Stimulated activated effector memory CD8-positive, alpha-beta T cell treated with anti-CD3 and anti-CD28 coated beads, Interleukin-12 subunit alpha, Interleukin-12 subunit beta, amount 100 ng/mL, for 72 hours (primary cell): ENCODE results near the gene FGF19.
"Not testable (repeated sequence)": the region's sequence is repeated elsewhere in the genome, so short reads cannot be mapped to it uniquely, and the experiment has no call there.

Experiments
- ATAC-seq: fragments of 150-1000 bp; cut with Tn5 transposase; 2 replicates; pipeline ENCODE4 v1.10.0; 2021
- DNase-seq, 2 donors: peaks; one replicate each; pipeline ENCODE4 v3.0.0; 2021 to 2022; ENCODE audit warnings: low spot score in 2 of 2
- H3K27ac Mint-ChIP-seq: one replicate; pipeline ENCODE4 v1.8.0; 2022; ENCODE audit warnings: mild to moderate bottlenecking, mixed read lengths
- H3K36me3 Mint-ChIP-seq: one replicate; pipeline ENCODE4 v1.8.0; 2022; ENCODE audit warnings: mild to moderate bottlenecking, mixed read lengths
- H3K4me1 Mint-ChIP-seq: one replicate; pipeline ENCODE4 v1.8.0; 2022; ENCODE audit warnings: mixed read lengths
- H3K4me3 Mint-ChIP-seq: one replicate; pipeline ENCODE4 v1.8.0; 2022; ENCODE audit warnings: mild to moderate bottlenecking, mixed read lengths
- H3K9me3 Mint-ChIP-seq: one replicate; pipeline ENCODE4 v1.8.0; 2022; ENCODE audit warnings: mixed read lengths

Gene FGF19

DNA sequence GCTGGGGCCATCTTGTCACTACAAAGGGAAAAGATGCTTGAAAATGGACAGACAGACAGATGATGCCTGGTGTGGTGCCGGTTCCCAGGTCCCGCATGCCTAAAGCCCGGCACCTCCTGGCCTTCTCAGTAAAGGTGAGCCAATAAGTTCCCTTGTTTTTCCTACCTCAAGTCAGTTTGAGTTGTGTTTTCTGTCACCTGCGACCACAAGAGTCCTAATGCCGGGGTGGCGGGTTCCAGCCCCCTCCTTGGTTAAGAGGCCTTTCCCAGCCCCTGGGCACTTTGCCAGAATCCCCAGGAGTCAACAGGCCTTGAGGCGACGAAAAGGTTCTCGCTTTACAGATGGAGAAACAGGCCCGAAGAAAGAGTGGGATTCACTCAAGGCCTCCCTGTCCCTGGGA is 9.0 kb downstream of the FGF19 start:
- no peak for ATAC-seq
- Mint-ChIP-seq H3K27ac (no peak overlapping the region), H3K4me1 (no peaks in the 10 kb centered on the region), H3K4me3 (no peak overlapping the region), H3K9me3 (no peaks in the 10 kb centered on the region), H3K36me3 (no peaks in the 10 kb centered on the region)
- DNase-seq = no peak

DNA sequence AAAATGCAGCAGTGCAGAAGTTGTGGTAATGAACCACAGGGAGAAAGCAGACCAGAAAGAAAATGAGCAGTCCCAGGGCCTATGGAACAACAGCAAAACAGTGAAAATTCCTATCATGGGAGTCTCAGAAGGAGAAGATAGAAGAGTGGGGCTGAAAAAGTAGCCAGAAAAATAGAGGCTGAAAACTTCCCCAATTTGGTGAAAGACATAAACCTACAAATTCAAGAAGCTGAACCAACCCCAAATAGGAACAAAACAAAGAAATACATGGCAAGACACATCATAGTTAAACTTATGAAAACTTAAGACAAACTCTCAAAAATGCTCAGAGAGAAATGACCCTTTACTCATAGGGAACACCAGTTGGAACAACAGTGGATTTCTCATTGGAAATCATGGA is 11.4 kb downstream of the FGF19 start:
- DNase-seq = no peak
- no peaks in the 10 kb centered on the region for H3K9me3 Mint-ChIP-seq
- H3K4me3 Mint-ChIP-seq = no peak overlapping the region
- ATAC-seq = no peak
- H3K4me1 Mint-ChIP-seq = peaks cover 5% of the 10 kb centered on the region
- no peaks in the 10 kb centered on the region for H3K36me3 Mint-ChIP-seq
- H3K27ac Mint-ChIP-seq = no peak overlapping the region

DNA sequence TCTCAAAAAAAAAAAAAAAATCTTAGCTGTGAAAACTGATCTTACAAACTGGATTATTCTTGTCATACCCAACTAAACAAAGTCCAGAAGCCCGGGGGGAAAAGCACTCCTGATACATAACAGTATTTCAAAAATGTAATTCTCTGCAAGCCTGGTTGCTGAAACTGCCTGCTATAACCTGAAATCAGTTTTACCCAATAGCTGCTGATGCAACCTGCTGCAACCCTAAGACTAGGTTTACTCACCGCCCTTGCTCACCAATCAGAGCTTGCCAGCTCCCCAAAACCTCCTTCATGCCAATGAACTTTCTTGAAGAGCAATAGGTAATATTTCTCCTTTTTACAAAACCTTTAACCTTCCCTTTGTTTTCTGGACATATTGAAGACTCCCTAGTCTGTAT is 12.4 kb downstream of the FGF19 start:
- H3K4me3 Mint-ChIP-seq = no peak overlapping the region
- H3K4me1 Mint-ChIP-seq = peaks cover 5% of the 10 kb centered on the region
- DNase-seq (no peak), ATAC-seq (no peak)
- no peaks in the 10 kb centered on the region for H3K36me3 Mint-ChIP-seq
- H3K27ac Mint-ChIP-seq = no peak overlapping the region
- no peaks in the 10 kb centered on the region for H3K9me3 Mint-ChIP-seq

DNA sequence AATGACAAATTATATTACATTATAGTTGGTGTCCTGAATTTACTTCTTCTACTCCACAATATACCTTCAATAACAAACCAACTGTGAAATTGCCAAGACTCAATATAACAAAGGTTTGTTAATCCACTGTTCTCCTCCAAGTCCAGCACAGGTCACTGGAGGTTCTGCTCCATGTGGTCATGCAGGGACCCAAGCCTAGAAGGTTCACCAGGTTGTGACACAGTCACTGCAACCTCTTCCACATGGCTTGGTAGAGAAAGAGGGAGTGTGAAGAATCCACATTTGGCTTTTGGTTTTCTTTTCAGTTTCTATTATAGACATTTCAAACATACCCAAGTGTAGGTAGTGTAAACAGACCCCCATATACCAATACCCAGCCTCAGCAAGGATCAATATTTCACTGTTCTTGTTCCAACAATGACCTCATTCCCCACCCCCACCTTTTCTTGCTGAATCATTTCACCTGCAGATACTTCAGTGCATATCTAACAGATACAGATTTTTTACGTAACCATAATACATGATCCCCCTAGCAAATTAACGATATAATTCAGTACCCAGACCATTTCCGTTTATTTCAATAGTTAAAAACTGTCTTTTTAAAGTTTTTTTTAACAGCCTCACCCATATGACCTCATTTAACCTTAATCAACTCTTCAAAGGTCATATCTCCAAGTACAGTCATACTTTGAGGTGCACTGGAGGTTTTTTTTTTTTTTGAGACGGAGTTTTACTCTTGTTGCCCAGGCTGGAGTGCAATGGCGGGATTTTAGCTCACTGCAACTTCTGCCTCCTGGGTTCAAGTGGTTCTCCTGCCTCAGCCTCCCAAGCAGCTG is 14.1 kb downstream of the FGF19 start:
- H3K27ac Mint-ChIP-seq = no peak overlapping the region
- no peak for DNase-seq
- no peaks in the 10 kb centered on the region for H3K36me3 Mint-ChIP-seq

DNA sequence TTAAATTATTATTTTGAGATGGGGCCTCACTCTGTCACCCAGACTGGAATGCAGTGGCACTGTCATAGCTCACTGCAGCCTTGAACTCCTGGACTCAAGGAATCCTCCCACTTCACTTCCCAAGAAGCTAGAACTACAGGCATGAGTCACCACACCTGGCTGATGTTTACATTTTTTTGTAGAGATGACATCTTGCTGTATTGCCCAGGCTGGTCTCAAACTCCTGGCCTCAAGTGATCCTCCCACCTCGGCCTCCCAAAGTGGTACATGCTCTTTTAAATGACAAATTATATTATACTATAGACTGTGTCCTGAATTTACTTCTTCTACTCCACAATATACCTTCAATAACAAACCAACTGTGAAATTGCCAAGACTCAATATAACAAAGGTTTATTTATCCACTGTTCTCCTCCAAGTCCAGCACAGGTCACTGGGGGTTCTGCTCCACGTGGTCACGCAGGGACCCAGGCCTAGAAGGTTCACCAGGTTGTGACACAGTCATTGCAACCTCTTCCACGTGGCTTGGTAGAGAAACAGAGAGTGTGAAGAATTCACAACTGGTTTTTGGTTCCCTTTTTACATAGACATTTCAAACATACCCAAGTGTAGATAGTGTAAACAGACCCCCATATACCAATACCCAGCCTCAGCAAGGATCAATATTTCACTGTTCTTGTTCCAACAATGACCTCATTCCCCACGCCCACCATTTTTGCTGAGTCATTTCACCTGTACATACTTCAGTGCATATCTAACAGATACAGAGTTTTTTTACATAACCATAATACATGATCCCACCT is 15.7 kb downstream of the FGF19 start:
- not testable (repeated sequence) for H3K27ac Mint-ChIP-seq, H3K4me3 Mint-ChIP-seq, H3K9me3 Mint-ChIP-seq, DNase-seq, H3K36me3 Mint-ChIP-seq
- peak; percentile 43 for ATAC-seq
- H3K4me1 Mint-ChIP-seq = peaks cover 13% of the 10 kb centered on the region

More for the DNA sequence above, 14.1 kb downstream of the FGF19 start:
- no peak for ATAC-seq
- Mint-ChIP-seq H3K4me1 (peaks cover 13% of the 10 kb centered on the region), H3K9me3 (no peaks in the 10 kb centered on the region), H3K4me3 (no peak overlapping the region)

DNA sequence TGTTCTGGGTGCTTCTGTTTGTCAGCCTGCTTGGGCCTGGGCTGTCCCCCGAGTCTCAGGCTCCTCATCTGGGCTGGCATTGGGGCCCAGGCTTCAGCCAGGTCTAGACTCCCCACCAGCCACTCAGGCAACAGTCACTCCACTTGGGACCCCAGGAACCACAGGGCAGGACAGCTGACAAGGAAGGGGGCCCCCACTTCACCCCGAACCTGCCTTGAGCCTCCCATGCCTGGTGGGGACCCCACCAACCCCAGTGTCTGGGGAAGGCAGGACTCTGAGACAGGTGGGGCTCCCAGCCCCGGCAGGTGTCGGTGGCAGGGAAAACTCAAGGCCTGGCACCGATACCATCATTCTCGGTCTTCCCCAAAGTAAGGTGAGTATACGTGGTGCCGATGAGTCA is 17.0 kb downstream of the FGF19 start:
- Mint-ChIP-seq H3K4me1 (peaks cover 13% of the 10 kb centered on the region), H3K9me3 (no peaks in the 10 kb centered on the region), H3K4me3 (no peak overlapping the region), H3K36me3 (no peaks in the 10 kb centered on the region), H3K27ac (no peak overlapping the region)
- DNase-seq = no peak
- ATAC-seq = no peak

DNA sequence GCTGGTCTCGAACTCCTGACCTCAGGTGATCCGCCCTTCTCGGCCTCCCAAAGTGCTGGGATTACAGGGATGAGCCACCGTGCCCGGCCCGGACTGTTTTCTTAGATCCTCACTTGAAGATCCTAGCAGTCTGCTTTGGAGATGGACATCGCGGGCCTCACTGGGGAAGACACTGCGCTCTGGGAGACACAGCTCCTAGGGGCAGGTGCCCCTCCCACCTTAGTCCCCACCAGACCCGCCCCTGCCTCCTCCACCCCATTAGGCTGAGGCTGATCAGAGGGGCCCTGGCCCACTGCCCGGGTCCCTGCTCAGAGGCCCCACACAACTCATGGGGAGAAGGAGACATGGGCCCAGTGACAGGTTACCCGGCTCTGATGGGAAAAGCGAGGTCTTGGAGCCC is 17.4 kb downstream of the FGF19 start:
- Mint-ChIP-seq H3K27ac (no peak overlapping the region), H3K4me1 (peaks cover 13% of the 10 kb centered on the region), H3K4me3 (no peak overlapping the region), H3K9me3 (no peaks in the 10 kb centered on the region), H3K36me3 (no peaks in the 10 kb centered on the region)
- ATAC-seq (no peak), DNase-seq (no peak)

DNA sequence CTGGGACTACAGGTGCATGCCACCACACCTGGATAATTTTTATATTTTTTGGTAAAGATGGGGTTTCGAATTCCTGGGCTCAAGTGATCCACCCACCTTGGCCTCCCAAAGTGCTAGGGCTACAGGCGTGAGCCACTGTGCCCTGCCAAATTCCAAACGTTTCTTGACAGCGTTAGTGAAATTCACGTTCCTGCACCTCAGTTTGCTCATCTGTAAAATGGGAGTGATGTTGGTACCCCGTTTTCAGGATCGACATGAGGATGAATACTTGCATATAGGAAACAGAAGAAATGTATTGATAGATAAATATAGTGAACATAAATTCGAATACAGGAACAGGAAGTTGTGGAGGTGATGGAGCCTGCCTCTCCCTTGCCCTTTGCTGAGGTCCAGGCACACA is 18.5 kb downstream of the FGF19 start:
- no peaks in the 10 kb centered on the region for H3K36me3 Mint-ChIP-seq
- peak overlapping the region; percentile 17 for H3K27ac Mint-ChIP-seq
- H3K4me3 Mint-ChIP-seq = peak overlapping the region; percentile 33
- no peak for ATAC-seq
- peaks cover 13% of the 10 kb centered on the region for H3K4me1 Mint-ChIP-seq
- DNase-seq = no peak
- no peaks in the 10 kb centered on the region for H3K9me3 Mint-ChIP-seq

DNA sequence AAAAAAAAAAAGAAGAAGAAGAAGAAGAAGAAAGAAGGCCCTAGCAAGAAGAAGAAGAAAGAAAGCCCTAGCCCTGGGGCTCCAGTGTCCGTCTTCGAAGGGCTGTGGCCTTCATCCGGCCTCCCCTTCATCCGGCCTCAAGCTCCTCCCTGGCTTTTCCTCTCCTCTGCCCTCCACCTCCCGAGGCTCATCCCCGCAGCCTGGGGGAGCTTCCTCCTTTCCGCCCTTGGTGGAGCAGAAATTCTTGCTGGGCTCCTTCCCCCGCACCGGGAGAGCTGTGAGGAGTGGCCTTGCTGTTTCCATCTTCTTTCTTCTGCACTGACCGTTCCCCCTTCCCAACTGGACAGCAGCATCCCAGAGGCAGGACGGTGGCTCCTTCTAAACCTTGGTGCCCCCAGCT is 19.2 kb downstream of the FGF19 start:
- ATAC-seq = no peak
- Mint-ChIP-seq H3K9me3 (no peaks in the 10 kb centered on the region), H3K27ac (no peak overlapping the region)

DNA sequence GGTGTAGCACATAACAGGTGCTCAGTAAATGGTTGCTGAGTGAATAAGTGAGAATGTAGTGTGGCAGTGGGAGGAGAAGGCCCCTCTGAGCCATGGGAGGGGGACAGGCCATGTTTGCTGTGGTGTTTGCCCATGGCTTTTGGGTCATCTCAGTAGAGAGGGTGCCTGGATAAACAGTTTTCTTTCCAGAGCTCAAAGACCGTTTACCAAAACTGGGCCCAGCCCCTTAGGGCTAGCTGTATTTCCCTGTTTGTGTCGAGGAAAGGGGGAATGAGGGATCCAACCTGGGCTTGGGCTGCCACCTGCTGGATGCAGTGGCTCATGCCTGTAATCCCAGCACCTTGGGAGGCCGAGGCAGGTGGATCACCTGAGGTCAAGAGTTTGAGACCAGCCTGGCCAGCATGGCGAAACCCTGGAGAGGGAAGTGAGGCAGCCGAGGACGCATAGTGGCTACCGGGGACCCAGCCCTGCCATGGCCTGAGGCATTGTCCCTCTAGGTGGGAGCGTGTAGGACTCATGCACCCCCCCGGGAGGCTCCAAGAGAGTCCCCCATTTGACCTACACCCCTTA is 20.0 kb downstream of the FGF19 start:
- Mint-ChIP-seq H3K27ac (no peak overlapping the region), H3K4me1 (peaks cover 13% of the 10 kb centered on the region), H3K9me3 (no peaks in the 10 kb centered on the region), H3K4me3 (no peak overlapping the region), H3K36me3 (no peaks in the 10 kb centered on the region)
- DNase-seq (no peak), ATAC-seq (no peak)

More for the DNA sequence above, 19.2 kb downstream of the FGF19 start:
- Mint-ChIP-seq H3K4me3 (no peak overlapping the region), H3K4me1 (peaks cover 13% of the 10 kb centered on the region), H3K36me3 (no peaks in the 10 kb centered on the region)
- no peak for DNase-seq

DNA sequence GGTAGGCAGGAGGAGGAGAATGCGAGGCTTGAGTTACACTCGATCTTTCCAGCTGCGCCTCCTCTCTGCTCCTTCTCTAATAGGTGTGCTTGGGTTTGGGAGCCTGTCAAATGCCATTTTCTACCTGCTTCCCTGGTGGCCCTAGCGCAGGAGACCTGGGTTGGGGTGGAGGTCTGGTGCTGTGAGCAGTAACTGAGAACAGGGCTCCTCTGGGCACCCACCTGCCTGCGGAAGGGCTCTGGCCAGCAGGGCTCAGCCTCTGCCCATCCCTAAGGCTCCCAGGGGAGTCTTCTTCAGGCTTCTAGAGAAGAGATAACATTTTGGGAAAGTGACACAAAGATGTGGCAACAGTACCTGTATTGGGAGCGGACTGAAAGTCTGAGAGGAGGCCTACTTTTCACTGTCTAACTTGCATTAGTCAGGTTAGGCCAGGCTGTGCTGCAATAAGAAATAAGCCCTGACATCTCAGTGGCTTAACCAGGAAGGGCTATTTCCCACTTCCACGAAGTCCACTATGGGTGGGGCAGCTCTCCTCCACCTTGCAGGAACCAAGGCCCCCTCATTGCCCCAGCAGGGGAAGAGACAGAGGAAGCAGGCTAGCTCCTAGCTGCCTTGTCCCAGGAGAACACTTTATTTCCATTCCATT is 21.0 kb downstream of the FGF19 start:
- no peak overlapping the region for H3K4me3 Mint-ChIP-seq
- H3K36me3 Mint-ChIP-seq = no peaks in the 10 kb centered on the region
- H3K9me3 Mint-ChIP-seq = no peaks in the 10 kb centered on the region
- DNase-seq (no peak), ATAC-seq (no peak)
- H3K4me1 Mint-ChIP-seq = peaks cover 8% of the 10 kb centered on the region
- no peak overlapping the region for H3K27ac Mint-ChIP-seq

DNA sequence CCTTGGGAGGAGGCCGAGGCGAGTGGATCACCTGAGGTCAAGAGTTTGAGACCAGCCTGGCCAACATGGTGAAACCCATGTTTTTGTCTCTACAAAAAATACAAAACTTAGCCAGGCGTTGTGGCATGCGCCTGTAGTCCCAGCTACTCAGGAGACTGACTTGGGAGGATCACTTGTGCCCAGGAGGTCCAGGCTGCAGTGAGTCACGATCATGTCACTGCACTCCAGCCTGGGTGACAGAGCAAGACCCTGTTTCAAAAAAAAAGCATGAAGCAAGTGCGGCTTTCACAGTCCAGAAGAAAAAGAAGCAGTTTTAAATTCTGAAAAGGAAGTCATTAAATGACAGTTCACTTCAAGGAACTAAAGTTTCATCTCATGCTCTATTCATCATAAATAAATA is 21.6 kb downstream of the FGF19 start:
- H3K4me3 Mint-ChIP-seq = no peak overlapping the region
- H3K27ac Mint-ChIP-seq = no peak overlapping the region
- H3K9me3 Mint-ChIP-seq = no peaks in the 10 kb centered on the region
- ATAC-seq (no peak), DNase-seq (no peak)
- peaks cover 8% of the 10 kb centered on the region for H3K4me1 Mint-ChIP-seq
- no peaks in the 10 kb centered on the region for H3K36me3 Mint-ChIP-seq

DNA sequence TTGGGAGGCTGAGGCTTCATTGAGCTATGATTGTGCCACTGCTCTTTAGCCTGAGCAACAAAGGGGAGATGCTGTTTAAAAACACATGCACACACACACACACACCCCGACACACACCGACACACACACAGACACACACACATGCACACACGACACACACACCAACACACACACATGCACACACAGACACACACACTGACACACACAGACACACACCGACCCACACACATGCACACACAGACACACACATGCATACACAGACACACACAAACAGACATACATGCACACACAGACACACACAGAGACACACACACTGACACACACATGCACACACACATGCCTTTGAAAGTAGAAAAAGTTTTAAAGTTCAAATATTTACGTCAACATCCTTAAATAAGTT is 23.1 kb downstream of the FGF19 start:
- Mint-ChIP-seq H3K4me1 (peaks cover 4% of the 10 kb centered on the region), H3K4me3 (no peak overlapping the region), H3K9me3 (no peaks in the 10 kb centered on the region), H3K27ac (no peak overlapping the region), H3K36me3 (no peaks in the 10 kb centered on the region)
- ATAC-seq = no peak
- no peak for DNase-seq

DNA sequence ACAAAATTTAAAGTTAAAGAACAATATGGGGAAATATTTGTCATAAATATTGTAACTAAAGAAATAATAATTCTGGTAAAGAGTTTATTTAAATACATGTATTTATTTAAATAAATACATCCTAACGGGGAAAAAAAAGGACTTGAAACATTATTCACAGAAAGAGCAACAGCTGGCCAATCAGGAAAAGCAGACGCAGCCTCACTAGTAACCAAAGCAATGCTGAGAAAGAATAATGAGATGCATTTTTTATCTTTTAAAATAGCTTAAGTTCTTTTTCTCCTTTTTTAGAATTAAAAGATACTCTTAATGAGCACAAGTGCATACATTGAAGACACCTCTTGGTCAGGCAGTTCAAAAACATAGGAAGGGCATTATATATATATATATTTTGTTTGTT is 26.1 kb downstream of the FGF19 start:
- Mint-ChIP-seq H3K27ac (no peak overlapping the region), H3K9me3 (no peaks in the 10 kb centered on the region), H3K4me1 (peaks cover 13% of the 10 kb centered on the region), H3K36me3 (peaks cover 14% of the 10 kb centered on the region), H3K4me3 (no peak overlapping the region)
- no peak for DNase-seq
- no peak for ATAC-seq
